AG09309 (cell line): Measurements from ENCODE around the gene GARS1.

Source experiments
- DNase-seq: peaks from one replicate; pipeline ENCODE4 v3.0.0-alpha.2; 2010; ENCODE audit warnings: low read depth
- H3K4me3 ChIP-seq: 2 replicates; pipeline ENCODE4 v1.5.1; 2011; ENCODE audit warnings: mild to moderate bottlenecking, low read depth, low read length, moderate library complexity; ENCODE audit not compliant: control insufficient read depth
- CTCF ChIP-seq: IDR thresholded peaks from 2 replicates; pipeline ENCODE4 v1.5.1; 2011; ENCODE audit warnings: mild to moderate bottlenecking, low read depth, low read length, inconsistent platforms; ENCODE audit not compliant: insufficient read depth, control insufficient read depth; ENCODE audit errors: missing control alignments

The GARS1 gene

GRCh38 chr7:30658479-30659074, 63.9 kb downstream of the GARS1 start:
- H3K4me3 ChIP-seq = no peak overlapping the region
- DNase-seq = no peak
- no peak for TF ChIP-seq CTCF

- no peak overlapping the region for H3K4me3 ChIP-seq
- TF ChIP-seq CTCF = no peak
- DNase-seq = no peak
Observed at GRCh38 chr7:30659312-30659711, 64.6 kb downstream of the GARS1 start.

GRCh38 chr7:30660331-30661255, 65.9 kb downstream of the GARS1 start:
- H3K4me3 ChIP-seq = no peak overlapping the region
- TF ChIP-seq CTCF = no peak
- DNase-seq = no peak

- TF ChIP-seq CTCF = no peak
- no peak overlapping the region for H3K4me3 ChIP-seq
- DNase-seq = no peak
Observed at GRCh38 chr7:30661926-30662325, 67.2 kb downstream of the GARS1 start.

GRCh38 chr7:30662431-30662939, 67.8 kb downstream of the GARS1 start:
- TF ChIP-seq CTCF = no peak

GRCh38 chr7:30663414-30663813, 68.7 kb downstream of the GARS1 start:
- no peak for TF ChIP-seq CTCF
- no peak for DNase-seq
- no peak overlapping the region for H3K4me3 ChIP-seq

More at GRCh38 chr7:30662431-30662939, 67.8 kb downstream of the GARS1 start:
- no peak for DNase-seq
- no peak overlapping the region for H3K4me3 ChIP-seq
